ENCODE results near the gene C17orf67.
A peak's percentile ranks its signal among the peaks of the same experiment; 100 is the strongest.

The C17orf67 gene, protein sequence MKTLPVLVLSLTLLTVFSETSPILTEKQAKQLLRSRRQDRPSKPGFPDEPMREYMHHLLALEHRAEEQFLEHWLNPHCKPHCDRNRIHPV

DNA sequence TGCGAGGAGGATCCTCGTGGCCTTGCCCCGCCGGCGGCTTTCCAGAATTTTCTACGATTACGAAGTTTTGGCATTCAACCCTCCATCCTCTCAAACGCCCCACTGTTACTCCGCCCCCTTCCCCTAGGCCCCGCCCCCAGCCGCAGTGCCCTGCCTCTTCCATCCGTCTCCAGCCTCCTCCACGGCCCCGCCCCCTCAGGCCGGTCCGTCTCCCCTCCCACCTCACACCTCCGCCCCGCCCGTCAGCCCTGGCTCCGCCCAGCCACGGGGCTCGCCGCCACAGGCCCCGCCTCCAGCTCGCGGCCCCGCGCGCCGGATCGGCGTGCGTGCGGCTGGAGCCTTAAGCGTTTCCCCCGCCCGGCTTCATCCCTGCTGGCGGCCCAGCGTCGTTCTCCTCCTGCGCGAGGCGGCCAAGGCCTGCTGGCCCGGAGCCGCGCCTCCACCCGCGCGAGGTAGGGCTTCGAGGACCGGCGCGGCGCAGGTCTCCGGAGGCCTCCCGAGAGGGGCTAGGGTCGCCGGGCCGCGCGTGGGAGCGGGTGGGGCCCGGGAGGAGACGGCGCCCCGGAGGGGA lies at the start of gene C17orf67, which contains the start of gene DGKE:
Gene C17orf67, minus strand, starts transcription at position 112 of the 571 bp plus-strand sequence. CDS start 18,110 bp downstream, outside the sequence.
Gene DGKE, plus strand, starts transcription at position 343 of the 571 bp plus-strand sequence. CDS start 645 bp downstream, outside the sequence.
- H3K9ac ChIP-seq (ENCODE audit: low read depth, low read length) = peak within 1 kb of the TSS; percentile 73
- no peaks in the 10 kb centered on the region for H3K36me3 ChIP-seq (ENCODE audit: insufficient read depth, low read length)
- no peaks in the 10 kb centered on the region for H3K9me3 ChIP-seq (ENCODE audit: control insufficient read depth, insufficient read depth, low read length)
- H3K4me1 ChIP-seq (ENCODE audit: insufficient read depth, low read length) = peaks cover 17% of the 10 kb centered on the region

DNA sequence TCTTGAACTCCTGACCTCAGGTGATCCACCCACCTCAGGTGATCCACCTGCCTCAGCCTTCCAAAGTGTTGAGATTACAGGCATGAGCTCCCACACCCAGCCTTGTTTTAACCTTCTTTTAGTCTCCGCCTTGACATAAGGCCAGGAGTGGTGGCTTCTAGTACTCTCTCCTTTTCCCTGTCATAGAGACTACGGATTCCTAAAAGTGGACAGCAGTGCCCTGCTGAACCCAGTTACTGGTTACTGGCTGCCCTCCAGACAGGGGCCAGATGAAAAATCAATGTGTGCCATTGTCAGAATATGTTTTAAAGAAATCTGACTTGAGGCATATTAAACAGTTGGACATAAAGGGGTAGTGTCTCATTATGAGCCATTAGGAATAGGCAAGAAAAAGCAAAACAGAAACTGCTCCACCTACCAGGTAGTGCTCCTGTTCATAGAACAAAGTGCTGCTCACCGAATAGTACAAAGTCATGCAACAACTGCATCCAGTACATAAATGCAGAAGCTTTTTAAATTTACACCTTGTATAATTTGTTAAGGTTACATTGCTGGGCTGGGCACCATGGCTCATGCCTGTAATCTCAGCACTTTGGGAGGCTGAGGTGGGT lies 48.1 kb upstream of the C17orf67 start:
- H3K9me3 ChIP-seq (ENCODE audit: control insufficient read depth, insufficient read depth, low read length) = no peaks in the 10 kb centered on the region; the same call in 1 of the 2 replicates
- peaks cover 5% of the 10 kb centered on the region; the same call in 1 of the 2 replicates for H3K36me3 ChIP-seq (ENCODE audit: insufficient read depth, low read length)
- no peak overlapping the region for H3K9ac ChIP-seq (ENCODE audit: low read depth, low read length)
- H3K4me1 ChIP-seq (ENCODE audit: insufficient read depth, low read length) = no peaks in the 10 kb centered on the region

DNA sequence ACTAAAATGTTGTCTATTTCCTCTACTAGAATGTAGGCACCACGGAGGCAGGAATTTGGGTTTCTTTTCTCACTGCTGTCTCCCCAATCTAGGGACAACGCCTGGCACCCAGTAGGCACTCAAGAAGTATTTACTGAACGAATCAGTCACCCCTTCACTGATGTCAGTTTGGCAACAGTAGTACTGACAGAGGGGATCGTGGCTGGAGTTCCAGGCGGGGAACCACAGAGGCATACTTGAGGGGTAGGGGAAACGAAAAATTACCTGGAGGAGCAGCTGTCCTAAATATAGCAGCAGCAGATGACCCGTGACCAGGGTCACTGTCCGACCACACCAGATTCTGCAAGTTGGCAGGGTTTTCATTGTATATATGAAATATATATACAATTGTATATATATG lies 46.9 kb upstream of the C17orf67 start:
- Histone ChIP-seq H3K9ac (ENCODE audit: low read depth, low read length) (no peak overlapping the region), H3K4me1 (ENCODE audit: insufficient read depth, low read length) (no peaks in the 10 kb centered on the region)

DNA sequence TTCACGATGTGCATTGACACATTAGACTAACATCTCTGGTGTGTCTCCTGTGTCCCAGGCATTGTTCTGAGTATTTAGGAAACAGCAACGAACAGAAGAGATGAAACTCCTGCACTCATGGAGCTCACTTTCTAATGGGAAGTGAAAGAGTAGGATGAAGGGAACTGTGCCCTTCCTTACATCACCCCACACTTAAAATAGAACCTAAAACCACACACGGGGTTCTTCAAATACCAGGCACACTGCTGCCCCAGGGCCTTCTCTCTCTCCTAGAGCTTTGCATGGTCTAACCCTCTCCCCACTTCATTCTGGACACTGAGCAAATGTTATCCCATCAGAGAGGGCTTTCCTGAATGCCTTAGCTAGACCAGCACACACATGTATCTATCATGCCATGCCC lies 46.4 kb upstream of the C17orf67 start:
- Histone ChIP-seq H3K36me3 (ENCODE audit: insufficient read depth, low read length) (no peaks in the 10 kb centered on the region), H3K9me3 (ENCODE audit: control insufficient read depth, insufficient read depth, low read length) (no peaks in the 10 kb centered on the region), H3K9ac (ENCODE audit: low read depth, low read length) (no peak overlapping the region), H3K4me1 (ENCODE audit: insufficient read depth, low read length) (no peaks in the 10 kb centered on the region)

More for the DNA sequence above, 46.9 kb upstream of the C17orf67 start:
- Histone ChIP-seq H3K36me3 (ENCODE audit: insufficient read depth, low read length) (no peaks in the 10 kb centered on the region), H3K9me3 (ENCODE audit: control insufficient read depth, insufficient read depth, low read length) (no peaks in the 10 kb centered on the region)

DNA sequence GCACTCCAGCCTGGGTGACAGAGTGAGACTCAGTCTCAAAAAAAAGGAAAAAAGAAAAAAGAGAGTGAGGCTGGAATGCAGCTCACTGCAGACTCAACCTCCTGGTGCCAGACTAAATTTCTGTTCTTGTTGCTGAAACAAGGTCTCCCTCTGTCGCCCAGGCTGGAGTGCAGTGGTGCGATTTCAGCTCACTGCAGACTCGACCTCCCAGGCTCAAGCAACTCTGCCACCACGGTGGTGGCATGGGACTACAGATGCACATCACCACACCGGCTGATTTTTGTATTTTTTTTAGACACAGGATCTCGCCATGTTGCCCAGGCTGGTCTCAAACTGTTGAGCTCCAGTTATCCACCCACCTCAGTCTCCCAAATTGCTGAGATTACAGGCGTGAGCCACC lies 45.6 kb upstream of the C17orf67 start:
- H3K36me3 ChIP-seq (ENCODE audit: insufficient read depth, low read length) = no peaks in the 10 kb centered on the region
- H3K9ac ChIP-seq (ENCODE audit: low read depth, low read length) = no peak overlapping the region
- H3K9me3 ChIP-seq (ENCODE audit: control insufficient read depth, insufficient read depth, low read length) = no peaks in the 10 kb centered on the region
- no peaks in the 10 kb centered on the region for H3K4me1 ChIP-seq (ENCODE audit: insufficient read depth, low read length)

DNA sequence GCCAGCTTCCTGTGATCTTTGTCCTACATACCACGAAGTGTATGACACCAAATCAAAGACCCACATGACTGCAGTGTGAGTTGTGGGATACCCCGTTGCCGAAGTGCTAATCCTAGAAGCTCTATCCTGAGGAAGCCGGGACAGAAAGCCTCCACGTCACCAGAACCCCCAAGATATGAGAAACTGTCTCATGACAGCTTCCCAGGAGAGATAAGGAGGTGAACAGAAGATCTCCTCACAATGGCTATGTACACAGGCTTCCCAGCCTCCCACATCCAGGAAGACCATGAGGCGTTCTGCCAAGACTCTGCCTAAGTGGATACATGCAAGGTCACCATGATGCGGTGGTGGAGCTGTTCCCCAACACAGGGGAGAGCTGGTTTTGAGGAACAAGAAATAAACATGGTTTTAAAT lies 43.1 kb upstream of the C17orf67 start:
- H3K36me3 ChIP-seq (ENCODE audit: insufficient read depth, low read length) = no peaks in the 10 kb centered on the region
- H3K9ac ChIP-seq (ENCODE audit: low read depth, low read length) = no peak overlapping the region
- no peaks in the 10 kb centered on the region for H3K4me1 ChIP-seq (ENCODE audit: insufficient read depth, low read length)
- no peaks in the 10 kb centered on the region for H3K9me3 ChIP-seq (ENCODE audit: control insufficient read depth, insufficient read depth, low read length)

DNA sequence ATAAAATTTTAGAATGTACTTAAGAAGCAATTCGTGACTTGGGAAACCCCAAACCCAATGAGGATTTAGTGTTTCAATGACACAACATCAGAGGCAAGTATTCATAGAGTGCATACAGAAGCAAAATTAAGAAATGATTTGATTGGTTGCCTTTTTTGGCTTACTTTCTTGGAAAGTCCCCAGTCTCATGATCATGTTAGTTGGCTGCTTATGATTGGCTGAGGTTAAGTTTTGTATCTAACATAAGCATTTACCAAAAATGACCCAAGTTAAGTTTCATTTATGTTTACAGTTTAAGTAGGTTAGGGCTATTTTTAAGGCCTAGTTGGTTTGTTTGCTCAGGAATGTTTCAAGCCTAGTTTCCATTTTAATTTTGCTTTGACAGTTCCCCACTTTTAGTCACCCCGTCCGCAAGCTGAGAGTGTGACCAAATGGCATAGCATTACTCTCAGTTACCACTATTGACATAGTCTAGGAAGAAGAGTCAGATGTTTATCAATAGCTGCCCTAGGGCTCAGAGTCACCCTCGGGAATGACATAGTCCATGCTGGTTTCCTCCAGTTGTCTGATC lies 36.4 kb upstream of the C17orf67 start:
- H3K9ac ChIP-seq (ENCODE audit: low read depth, low read length) = no peak overlapping the region
- H3K9me3 ChIP-seq (ENCODE audit: control insufficient read depth, insufficient read depth, low read length) = no peaks in the 10 kb centered on the region
- H3K4me1 ChIP-seq (ENCODE audit: insufficient read depth, low read length) = no peaks in the 10 kb centered on the region
- no peaks in the 10 kb centered on the region for H3K36me3 ChIP-seq (ENCODE audit: insufficient read depth, low read length)

DNA sequence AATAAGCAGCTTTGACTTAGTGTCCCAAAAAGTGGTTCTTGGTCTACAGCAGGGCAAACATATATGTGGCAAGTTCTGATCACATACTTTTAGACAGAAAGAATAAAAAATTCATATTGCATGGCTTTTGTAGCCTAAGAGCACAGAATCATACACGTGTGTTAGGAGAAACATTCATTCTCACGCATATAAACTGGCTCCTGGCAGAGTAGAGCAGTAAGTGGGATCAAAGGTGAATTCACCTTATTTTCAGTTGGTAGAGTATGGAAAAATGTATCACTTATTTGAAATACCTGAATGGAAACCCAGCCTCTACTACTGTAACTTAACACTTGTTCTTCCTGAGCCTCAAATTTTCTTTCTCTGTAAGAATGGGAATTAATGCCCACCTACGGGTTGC lies 35.0 kb upstream of the C17orf67 start:
- no peaks in the 10 kb centered on the region for H3K36me3 ChIP-seq (ENCODE audit: insufficient read depth, low read length)
- no peak overlapping the region for H3K9ac ChIP-seq (ENCODE audit: low read depth, low read length)
- no peaks in the 10 kb centered on the region for H3K9me3 ChIP-seq (ENCODE audit: control insufficient read depth, insufficient read depth, low read length)
- H3K4me1 ChIP-seq (ENCODE audit: insufficient read depth, low read length) = no peaks in the 10 kb centered on the region

DNA sequence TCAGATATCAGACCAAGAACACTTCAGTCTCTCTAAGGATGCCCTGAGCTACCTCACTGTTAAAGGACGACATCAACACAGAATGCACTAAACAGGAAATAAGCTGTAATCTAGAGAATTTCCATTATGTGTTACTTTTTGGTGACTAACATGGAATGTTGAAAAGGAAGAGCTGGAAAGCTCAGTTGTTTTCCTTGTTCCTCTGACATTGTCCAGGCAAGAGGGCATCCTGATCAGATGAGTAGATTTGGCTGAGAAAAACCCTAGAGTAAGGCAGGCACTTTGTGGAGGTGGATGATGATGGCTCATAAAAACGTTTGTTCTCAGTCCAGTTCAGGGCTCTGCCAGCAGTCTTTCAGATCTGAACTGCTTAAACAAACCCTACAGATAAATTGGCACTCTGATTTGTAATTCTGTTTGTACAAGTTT lies 34.2 kb upstream of the C17orf67 start:
- H3K9ac ChIP-seq (ENCODE audit: low read depth, low read length) = no peak overlapping the region
- H3K4me1 ChIP-seq (ENCODE audit: insufficient read depth, low read length) = no peaks in the 10 kb centered on the region
- no peaks in the 10 kb centered on the region for H3K9me3 ChIP-seq (ENCODE audit: control insufficient read depth, insufficient read depth, low read length)
- no peaks in the 10 kb centered on the region for H3K36me3 ChIP-seq (ENCODE audit: insufficient read depth, low read length)

DNA sequence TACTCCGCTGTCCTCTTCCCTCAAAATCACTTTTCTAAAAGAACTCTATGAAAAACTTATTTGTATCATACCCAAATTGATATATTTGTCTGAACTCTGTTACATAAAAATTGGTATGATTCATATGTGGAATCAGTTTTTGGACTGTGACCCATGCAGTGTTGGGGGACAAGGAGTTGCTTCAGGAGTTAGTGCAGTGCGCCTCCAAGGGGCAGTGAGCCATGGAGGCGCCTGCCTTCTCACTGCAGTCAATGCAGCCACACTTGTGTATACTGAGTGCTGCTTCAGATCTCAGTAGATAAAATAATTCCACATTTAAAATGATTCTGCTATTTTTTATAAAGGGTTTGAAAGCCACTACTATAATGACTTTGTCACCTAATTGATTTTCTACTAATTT lies 32.8 kb upstream of the C17orf67 start:
- no peaks in the 10 kb centered on the region for H3K4me1 ChIP-seq (ENCODE audit: insufficient read depth, low read length)
- H3K9me3 ChIP-seq (ENCODE audit: control insufficient read depth, insufficient read depth, low read length) = no peaks in the 10 kb centered on the region
- H3K36me3 ChIP-seq (ENCODE audit: insufficient read depth, low read length) = no peaks in the 10 kb centered on the region
- no peak overlapping the region for H3K9ac ChIP-seq (ENCODE audit: low read depth, low read length)

DNA sequence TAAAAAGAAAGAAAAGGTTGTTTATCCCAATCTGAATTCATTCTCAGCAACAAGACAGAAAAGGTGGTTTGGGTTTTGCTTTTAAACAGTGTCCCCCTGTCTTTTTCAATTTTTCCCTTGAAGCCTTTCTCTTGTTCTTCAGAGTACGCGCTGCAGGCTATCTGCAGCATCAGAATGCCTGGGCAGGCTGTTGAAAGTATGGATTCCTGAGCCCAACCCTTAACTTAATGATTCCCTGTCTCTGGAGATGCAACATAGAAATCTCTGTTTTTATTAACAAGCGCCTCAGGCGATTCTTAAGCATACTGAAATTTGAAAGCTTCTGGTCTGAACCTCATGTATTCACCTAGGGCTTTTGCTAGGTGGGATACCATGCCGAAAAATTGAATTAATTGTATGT lies 32.4 kb upstream of the C17orf67 start:
- H3K4me1 ChIP-seq (ENCODE audit: insufficient read depth, low read length) = no peaks in the 10 kb centered on the region; the same call in 1 of the 2 replicates
- no peak overlapping the region for H3K9ac ChIP-seq (ENCODE audit: low read depth, low read length)
- no peaks in the 10 kb centered on the region for H3K36me3 ChIP-seq (ENCODE audit: insufficient read depth, low read length)
- no peaks in the 10 kb centered on the region for H3K9me3 ChIP-seq (ENCODE audit: control insufficient read depth, insufficient read depth, low read length)

DNA sequence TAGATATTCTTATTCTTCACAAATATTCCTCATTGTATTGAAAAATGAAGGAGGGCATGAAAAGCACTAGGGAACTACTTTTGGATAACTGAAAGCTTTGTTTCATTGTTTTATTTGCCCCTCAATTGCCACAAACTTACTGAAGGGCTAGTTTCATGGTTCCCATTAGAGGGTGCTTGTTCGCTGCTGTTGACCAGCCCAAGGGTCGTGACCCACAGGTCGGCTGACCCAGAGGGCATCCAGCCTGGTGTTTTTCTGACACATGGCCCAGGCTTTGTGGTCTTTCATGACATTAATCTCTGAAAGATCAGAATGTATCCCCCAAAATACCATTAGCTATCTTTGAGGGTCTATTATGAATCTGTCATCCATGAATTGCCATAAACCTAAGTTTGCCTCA lies 30.3 kb upstream of the C17orf67 start:
- no peaks in the 10 kb centered on the region for H3K36me3 ChIP-seq (ENCODE audit: insufficient read depth, low read length)

DNA sequence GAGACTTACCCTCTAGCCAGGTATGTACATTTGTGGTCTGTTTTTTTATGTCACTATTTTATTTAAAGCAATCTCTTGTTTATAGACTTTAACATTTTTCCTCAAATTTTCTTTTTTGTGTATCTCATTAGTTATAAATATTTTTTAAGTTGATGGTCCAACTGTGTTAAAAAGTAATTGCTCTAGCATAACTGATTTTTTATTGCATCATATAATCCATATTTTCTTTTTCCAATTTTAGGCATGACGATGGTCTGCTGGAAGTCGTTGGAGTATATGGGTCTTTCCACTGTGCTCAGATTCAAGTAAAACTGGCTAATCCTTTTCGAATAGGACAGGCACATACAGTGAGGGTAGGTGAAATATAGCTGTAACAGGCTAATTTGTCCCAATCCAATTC lies 28.2 kb upstream of the C17orf67 start:
- H3K36me3 ChIP-seq (ENCODE audit: insufficient read depth, low read length) = no peaks in the 10 kb centered on the region

More for the DNA sequence above, 30.3 kb upstream of the C17orf67 start:
- no peaks in the 10 kb centered on the region for H3K9me3 ChIP-seq (ENCODE audit: control insufficient read depth, insufficient read depth, low read length)
- H3K4me1 ChIP-seq (ENCODE audit: insufficient read depth, low read length) = peaks cover 6% of the 10 kb centered on the region; the same call in 1 of the 2 replicates
- H3K9ac ChIP-seq (ENCODE audit: low read depth, low read length) = no peak overlapping the region

DNA sequence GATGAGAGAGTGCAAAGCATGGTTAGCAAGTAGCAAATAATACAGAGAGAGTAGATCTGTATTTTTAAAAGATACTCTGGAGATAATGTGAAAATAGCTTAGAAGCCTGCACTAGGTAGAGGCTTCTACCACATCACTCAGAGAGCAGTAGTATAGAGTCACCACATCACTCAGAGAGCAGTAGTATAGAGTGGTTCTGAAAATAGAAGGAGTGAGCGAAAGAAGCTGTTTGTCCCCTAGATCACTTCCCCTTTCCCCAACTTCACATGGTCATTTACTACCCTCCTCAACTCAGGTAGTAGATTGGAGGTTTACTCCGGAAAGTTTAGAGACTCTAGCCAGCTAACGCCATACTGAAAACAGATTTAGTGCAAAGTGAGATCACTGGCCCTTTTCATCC lies 17.3 kb upstream of the C17orf67 start:
- Histone ChIP-seq H3K36me3 (ENCODE audit: insufficient read depth, low read length) (peaks cover 4% of the 10 kb centered on the region; the same call in 1 of the 2 replicates), H3K9ac (ENCODE audit: low read depth, low read length) (no peak overlapping the region), H3K9me3 (ENCODE audit: control insufficient read depth, insufficient read depth, low read length) (no peaks in the 10 kb centered on the region), H3K4me1 (ENCODE audit: insufficient read depth, low read length) (no peaks in the 10 kb centered on the region)

More for the DNA sequence above, 28.2 kb upstream of the C17orf67 start:
- no peaks in the 10 kb centered on the region for H3K9me3 ChIP-seq (ENCODE audit: control insufficient read depth, insufficient read depth, low read length)
- H3K9ac ChIP-seq (ENCODE audit: low read depth, low read length) = no peak overlapping the region
- peaks cover 6% of the 10 kb centered on the region; the same call in 1 of the 2 replicates for H3K4me1 ChIP-seq (ENCODE audit: insufficient read depth, low read length)

DNA sequence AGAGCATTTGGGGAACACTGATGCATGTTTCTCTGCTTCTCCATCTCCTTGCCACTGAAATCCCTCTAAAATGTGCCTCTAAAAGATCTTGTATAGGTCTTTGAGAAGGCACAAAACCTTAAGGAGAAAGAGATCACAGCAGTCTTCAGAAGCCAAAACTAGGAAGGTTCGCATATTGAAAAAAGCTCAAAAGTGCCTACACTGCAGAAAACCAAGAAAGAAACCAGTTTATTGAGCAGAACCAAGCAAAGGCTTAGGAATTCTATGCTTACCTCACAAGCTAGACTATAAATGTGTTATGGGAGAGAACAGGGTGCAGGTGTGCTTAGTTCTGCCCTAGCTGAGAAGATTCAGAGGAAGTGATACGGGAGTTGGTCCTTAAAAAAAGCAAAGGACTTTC lies 16.9 kb upstream of the C17orf67 start:
- peaks cover 4% of the 10 kb centered on the region; the same call in 1 of the 2 replicates for H3K36me3 ChIP-seq (ENCODE audit: insufficient read depth, low read length)
- H3K4me1 ChIP-seq (ENCODE audit: insufficient read depth, low read length) = no peaks in the 10 kb centered on the region
- no peak overlapping the region for H3K9ac ChIP-seq (ENCODE audit: low read depth, low read length)
- H3K9me3 ChIP-seq (ENCODE audit: control insufficient read depth, insufficient read depth, low read length) = no peaks in the 10 kb centered on the region
